Retinal pigment epithelial cell (primary cell): ENCODE measurements around the gene DUT.

Experiments
- DNase-seq: peaks from one replicate; pipeline ENCODE4 v3.0.0-alpha.2; 2010; ENCODE audit warnings: low read depth
- H3K4me3 ChIP-seq: 2 replicates; pipeline ENCODE4 v1.5.1; 2011; ENCODE audit warnings: mild to moderate bottlenecking, low read length, control low read depth, moderate library complexity
- TF ChIP-seq, protein P1 (sequence below): conservative IDR thresholded peaks from 2 replicates; pipeline ENCODE4 v1.5.1; 2011; ENCODE audit warnings: low read depth, low read length, control low read depth, inconsistent platforms

The DUT gene

DNA sequence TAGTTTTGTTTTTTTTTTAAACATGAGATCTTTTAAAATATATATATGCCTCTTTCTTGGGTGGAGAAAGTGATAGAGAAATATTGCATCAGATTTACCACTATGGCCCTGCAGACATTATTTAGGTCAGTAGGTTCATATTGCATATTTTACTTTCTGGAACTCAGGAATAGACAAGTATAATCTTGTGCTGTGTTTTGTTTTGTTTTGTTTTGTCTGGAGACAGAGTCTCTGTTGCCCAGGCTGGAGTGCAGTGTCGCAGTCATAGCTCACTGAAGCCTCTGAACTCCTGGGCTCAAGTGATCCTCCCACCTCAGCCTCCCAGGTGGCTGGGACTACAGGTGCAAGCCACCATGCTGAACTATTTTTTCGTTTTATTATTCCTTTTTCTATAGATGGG lies 21.5 kb upstream of the DUT start:
- no peak for DNase-seq
- TF ChIP-seq, protein P1, sequence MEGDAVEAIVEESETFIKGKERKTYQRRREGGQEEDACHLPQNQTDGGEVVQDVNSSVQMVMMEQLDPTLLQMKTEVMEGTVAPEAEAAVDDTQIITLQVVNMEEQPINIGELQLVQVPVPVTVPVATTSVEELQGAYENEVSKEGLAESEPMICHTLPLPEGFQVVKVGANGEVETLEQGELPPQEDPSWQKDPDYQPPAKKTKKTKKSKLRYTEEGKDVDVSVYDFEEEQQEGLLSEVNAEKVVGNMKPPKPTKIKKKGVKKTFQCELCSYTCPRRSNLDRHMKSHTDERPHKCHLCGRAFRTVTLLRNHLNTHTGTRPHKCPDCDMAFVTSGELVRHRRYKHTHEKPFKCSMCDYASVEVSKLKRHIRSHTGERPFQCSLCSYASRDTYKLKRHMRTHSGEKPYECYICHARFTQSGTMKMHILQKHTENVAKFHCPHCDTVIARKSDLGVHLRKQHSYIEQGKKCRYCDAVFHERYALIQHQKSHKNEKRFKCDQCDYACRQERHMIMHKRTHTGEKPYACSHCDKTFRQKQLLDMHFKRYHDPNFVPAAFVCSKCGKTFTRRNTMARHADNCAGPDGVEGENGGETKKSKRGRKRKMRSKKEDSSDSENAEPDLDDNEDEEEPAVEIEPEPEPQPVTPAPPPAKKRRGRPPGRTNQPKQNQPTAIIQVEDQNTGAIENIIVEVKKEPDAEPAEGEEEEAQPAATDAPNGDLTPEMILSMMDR, result no peak
- H3K4me3 ChIP-seq, result no peak overlapping the region

DNA sequence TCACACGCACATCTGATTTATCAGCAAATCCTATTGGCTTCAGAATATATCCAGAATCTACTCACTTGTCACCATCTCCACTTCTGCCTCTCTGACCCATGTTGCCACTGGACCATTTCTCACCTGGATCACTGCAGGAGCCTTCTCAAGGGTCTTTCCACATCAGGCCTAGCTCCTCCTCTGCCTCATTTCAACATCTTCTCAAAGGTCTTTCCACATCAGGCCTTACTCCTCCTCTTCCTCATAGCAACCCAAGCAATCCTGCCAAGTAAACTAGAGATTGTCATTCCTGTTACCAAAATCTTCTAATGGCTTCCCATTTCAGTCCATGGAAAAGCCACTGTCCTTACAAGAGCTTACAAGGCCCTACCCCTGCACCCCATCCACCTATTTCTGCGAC lies 18.0 kb upstream of the DUT start:
- TF ChIP-seq, protein P1, result no peak
- DNase-seq, result no peak
- no peak overlapping the region for H3K4me3 ChIP-seq

DNA sequence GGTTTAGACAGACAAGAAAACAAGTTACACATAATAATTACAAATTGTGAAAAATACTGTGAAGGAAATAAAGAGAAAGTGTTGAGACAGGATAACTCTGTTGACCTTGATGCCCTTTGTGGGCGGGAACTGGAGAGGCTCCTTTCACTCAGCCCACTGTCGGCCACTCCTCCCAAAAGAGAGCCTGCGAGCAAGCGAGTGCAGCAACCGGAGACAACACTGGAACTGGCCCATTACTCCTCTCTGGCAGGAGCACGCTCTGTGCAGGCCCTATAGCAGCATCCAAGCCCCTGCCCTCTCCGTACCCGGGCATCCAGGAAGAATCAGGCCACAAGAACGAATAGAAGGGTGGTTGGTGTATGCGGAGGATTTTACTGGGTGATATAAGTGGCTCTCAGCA lies 16.2 kb upstream of the DUT start:
- DNase-seq, result no peak
- TF ChIP-seq, protein P1, result no peak
- H3K4me3 ChIP-seq, result no peak overlapping the region

DNA sequence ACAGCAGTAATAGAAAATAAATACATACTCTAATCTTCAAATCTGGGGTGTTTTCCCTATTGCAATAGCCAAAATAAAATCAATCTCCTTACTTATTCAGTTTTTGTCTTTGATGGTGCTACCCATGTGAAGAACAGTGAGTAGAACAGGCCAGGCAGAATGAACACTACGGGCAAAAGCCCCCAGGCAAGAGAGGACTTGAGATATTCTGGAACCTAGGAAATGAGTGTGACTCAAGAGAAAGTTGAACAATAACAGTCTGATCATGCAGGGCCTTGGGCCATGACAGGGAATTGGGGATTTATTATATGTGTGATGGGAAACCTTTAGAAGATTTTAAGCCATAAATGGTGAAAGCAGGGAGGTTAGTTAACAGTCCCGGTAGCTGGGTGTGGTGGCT lies 14.0 kb upstream of the DUT start:
- TF ChIP-seq, protein P1, result no peak
- no peak for DNase-seq
- H3K4me3 ChIP-seq, result no peak overlapping the region

DNA sequence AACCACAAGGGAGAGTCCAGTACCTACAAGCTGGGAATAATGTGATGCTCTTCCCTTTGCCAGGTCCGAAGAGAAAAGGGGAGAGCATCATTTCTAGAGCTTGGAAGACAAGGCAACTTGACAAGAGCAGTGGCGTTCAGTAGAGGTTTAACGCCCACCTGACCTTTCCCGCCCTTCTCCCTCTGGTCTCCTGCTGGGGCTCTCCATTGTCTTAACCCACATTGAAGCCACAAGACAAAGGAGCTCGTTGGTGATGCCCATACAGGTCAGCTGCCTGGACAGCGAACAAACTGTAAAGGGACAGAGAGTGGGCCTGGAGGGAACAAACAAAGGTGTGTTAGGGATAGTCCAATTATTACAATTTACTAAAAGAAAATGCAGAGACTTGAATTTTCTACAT lies 13.1 kb upstream of the DUT start:
- DNase-seq, result no peak
- TF ChIP-seq, protein P1, result no peak
- no peak overlapping the region for H3K4me3 ChIP-seq

DNA sequence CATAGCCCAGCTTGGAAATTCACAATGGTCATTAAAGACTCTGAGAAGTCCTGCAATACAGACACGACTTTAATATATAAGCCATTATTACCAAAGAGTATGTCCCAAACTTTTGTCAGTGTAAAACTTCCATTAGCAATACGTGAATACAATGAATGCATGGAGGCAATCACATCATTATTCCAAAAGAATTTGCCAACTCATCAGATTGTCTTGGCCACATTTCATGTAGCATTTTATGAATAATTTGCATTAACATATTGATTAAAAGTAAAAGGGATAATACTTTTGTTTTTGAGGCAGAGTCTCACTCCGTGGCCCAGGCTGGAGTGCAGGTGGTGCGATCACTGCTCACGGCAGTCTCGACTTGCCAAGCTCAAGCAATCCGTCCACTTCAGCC lies 7.9 kb upstream of the DUT start:
- no peak overlapping the region for H3K4me3 ChIP-seq
- no peak for DNase-seq
- TF ChIP-seq, protein P1, result no peak

DNA sequence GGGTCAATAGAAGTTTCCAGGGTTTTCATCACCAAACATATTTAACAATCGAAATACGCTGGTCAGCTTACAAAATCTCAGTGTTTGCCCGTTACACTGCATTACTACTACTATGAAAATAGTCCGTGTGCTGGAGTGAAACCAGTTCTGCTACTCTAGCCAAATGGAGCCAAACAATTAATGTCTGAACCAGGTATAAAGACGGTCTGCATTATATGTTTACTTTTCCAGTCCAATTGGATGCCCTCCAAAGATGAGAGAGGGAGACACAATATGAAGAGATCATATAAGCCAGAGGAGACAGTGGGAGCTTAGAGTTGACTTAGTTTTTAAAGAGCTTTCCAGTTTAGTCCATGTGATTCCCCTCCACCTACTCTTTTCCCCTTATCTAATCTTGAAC lies 6.3 kb upstream of the DUT start:
- DNase-seq, result no peak

More for the DNA sequence above, 6.3 kb upstream of the DUT start:
- TF ChIP-seq, protein P1, result no peak
- no peak overlapping the region for H3K4me3 ChIP-seq
